Measurements from ENCODE around the gene SCUBE1. TPM values are rescaled to one million over a fixed set of nuclear protein-coding genes. Genes with fewer than 3 reads are reported as not detected.

SCUBE1 gene
- total RNA-seq, 2 experiments from 2014 or later: 0.07 TPM; not detected in 1

GRCh38 chr22:43159484-43160178 is 183.5 kb downstream of the SCUBE1 start:
- no peak for ATAC-seq
- Mint-ChIP-seq H3K4me1 (ENCODE audit: low read depth) (peaks cover 12% of the 10 kb centered on the region), H3K27me3 (no peaks in the 10 kb centered on the region), H3K27ac (no peak overlapping the region), H3K4me3 (no peak overlapping the region), H3K9me3 (no peaks in the 10 kb centered on the region), H3K36me3 (ENCODE audit: low read depth) (no peaks in the 10 kb centered on the region)
- no peak for TF ChIP-seq CTCF (IDR thresholded peaks at IDR 0.05)
- ChIA-PET CTCF (no interaction called here), POLR2A (no interaction called here)
- DNase-seq: no peak
- intact Hi-C loops (cut with micrococcal nuclease): no loop called here

DNA sequence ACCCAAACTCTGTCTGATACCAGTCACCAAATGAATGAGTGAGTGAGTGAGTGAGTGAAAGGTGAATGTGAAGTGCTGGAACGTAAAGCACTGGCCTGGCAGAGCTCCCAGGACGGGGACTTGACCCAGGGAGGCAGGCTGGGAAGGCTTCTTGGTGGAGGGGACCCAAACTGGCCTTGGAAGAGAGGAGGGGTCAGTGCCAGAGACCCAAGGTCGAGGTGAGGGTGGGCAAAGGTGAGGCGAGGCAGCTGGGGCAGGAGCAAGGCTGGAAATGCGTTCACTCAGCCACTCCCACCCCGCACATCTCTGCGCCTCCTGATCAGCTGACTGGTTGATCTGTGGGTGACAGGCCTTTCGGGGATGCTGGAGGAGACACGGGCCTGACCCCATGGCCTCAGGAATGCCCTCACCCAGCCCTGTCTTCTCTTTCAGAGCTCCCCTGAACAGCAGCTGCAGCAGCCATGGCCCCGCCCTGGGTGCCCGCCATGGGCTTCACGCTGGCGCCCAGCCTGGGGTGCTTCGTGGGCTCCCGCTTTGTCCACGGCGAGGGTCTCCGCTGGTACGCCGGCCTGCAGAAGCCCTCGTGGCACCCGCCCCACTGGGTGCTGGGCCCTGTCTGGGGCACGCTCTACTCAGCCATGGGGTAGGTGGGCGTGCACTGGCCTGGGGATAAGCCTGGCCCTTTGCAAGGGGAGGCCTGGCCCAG is 184.2 kb downstream of the SCUBE1 start:
- intact Hi-C loops (cut with micrococcal nuclease): no loop called here
- TF ChIP-seq CTCF (IDR thresholded peaks at IDR 0.05): no peak
- Mint-ChIP-seq H3K4me3 (no peak overlapping the region), H3K27ac (no peak overlapping the region), H3K4me1 (ENCODE audit: low read depth) (peaks cover 14% of the 10 kb centered on the region), H3K9me3 (no peaks in the 10 kb centered on the region), H3K27me3 (no peaks in the 10 kb centered on the region), H3K36me3 (ENCODE audit: low read depth) (no peaks in the 10 kb centered on the region)
- CTCF ChIA-PET: no interaction called here
- POLR2A ChIA-PET: no interaction called here
- DNase-seq (no peak), ATAC-seq (no peak)

DNA sequence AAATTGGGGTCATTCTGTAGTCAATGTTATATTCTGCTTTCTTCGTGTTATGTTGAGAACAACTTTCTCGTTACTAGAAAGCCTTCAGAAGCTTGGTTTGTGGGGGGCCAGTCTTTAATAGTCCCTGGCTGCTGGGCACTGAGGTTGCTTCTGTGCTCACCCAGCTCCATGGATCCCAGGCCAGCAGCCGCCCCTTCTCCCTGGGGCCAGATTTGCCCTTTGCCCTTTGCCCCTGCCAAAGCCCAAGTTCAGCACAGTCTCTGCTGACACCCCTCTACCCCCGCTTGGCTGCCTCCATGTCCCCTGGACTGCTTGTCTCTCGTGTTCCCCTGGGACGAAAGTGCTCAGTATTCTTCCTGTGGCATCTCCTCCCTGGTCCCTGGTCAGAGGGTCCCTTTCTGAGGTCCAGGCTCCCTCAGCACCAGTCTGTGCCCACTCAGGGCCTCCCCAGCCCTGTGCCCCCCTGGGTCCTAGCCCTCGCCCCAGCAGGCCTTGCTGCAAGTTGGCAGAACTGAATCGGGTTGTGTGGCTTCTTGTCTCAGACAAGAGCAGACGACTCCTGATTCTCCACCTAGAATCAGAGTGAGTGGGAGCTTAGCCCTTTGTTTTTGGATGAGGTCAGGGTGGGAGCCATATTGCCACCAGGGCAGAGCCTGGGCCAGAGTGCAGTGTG is 185.2 kb downstream of the SCUBE1 start:
- ChIA-PET POLR2A (no interaction called here), CTCF (no interaction called here)
- H3K4me3 Mint-ChIP-seq: no peak overlapping the region
- H3K27ac Mint-ChIP-seq: no peak overlapping the region
- intact Hi-C loops (cut with micrococcal nuclease): no loop called here
- H3K9me3 Mint-ChIP-seq: no peaks in the 10 kb centered on the region
- no peak for DNase-seq
- H3K4me1 Mint-ChIP-seq (ENCODE audit: low read depth): peaks cover 14% of the 10 kb centered on the region
- no peak for TF ChIP-seq CTCF (IDR thresholded peaks at IDR 0.05)
- no peak for ATAC-seq
- no peaks in the 10 kb centered on the region for H3K36me3 Mint-ChIP-seq (ENCODE audit: low read depth)
- H3K27me3 Mint-ChIP-seq: no peaks in the 10 kb centered on the region

GRCh38 chr22:43156413-43156812 is 186.8 kb downstream of the SCUBE1 start:
- POLR2A ChIA-PET: no interaction called here
- Mint-ChIP-seq H3K27ac (no peak overlapping the region), H3K9me3 (no peaks in the 10 kb centered on the region), H3K4me3 (no peak overlapping the region), H3K4me1 (ENCODE audit: low read depth) (peaks cover 16% of the 10 kb centered on the region), H3K27me3 (no peaks in the 10 kb centered on the region), H3K36me3 (ENCODE audit: low read depth) (no peaks in the 10 kb centered on the region)
- DNase-seq: no peak
- ATAC-seq: no peak
- intact Hi-C loops (cut with micrococcal nuclease): no loop called here
- no peak for TF ChIP-seq CTCF (IDR thresholded peaks at IDR 0.05)
- CTCF ChIA-PET: no interaction called here

GRCh38 chr22:43155789-43156188 is 187.4 kb downstream of the SCUBE1 start:
- TF ChIP-seq CTCF (IDR thresholded peaks at IDR 0.05): no peak
- H3K36me3 Mint-ChIP-seq (ENCODE audit: low read depth): no peaks in the 10 kb centered on the region

More at GRCh38 chr22:43155789-43156188, 187.4 kb downstream of the SCUBE1 start:
- Mint-ChIP-seq H3K27ac (no peak overlapping the region), H3K4me3 (no peak overlapping the region), H3K4me1 (ENCODE audit: low read depth) (peaks cover 19% of the 10 kb centered on the region), H3K27me3 (no peaks in the 10 kb centered on the region), H3K9me3 (no peaks in the 10 kb centered on the region)
- CTCF ChIA-PET: no interaction called here
- intact Hi-C loops (cut with micrococcal nuclease): no loop called here
- no peak for DNase-seq
- ATAC-seq: no peak
- POLR2A ChIA-PET: no interaction called here
